ENCODE measurements around the gene NRCAM.

- TF ChIP-seq POLR2A (IDR thresholded peaks at IDR 0.05; ENCODE audit: low read length) (no peak), GATA1 (IDR thresholded peaks at IDR 0.05; ENCODE audit: low read depth, low read length) (no peak)
These were observed 192.8 kb downstream of the NRCAM start for GRCh38 chr7:108263425-108263824.
